Erythroblast (primary cell): Measurements from ENCODE around the gene NOM1.

Experiments used
- GATA1 ChIP-seq: IDR thresholded peaks from 2 replicates; pipeline ENCODE4 v1.6.1; 2011; ENCODE audit warnings: low read depth, mild to moderate bottlenecking, control low read depth, low read length, moderate library complexity
- POLR2A ChIP-seq: IDR thresholded peaks from 2 replicates; pipeline ENCODE4 v1.6.1; 2011; ENCODE audit warnings: mild to moderate bottlenecking, low read length

GRCh38 chr7:156919132-156919713 lies 30.3 kb upstream of the NOM1 start:
- TF ChIP-seq POLR2A = no peak
- no peak for TF ChIP-seq GATA1
